Neural progenitor cell (in vitro differentiated cells): ENCODE data around the gene THSD4.

ENCODE experiments used
- CTCF ChIP-seq: fragments of 200-600 bp; sonication (generic); IDR thresholded peaks from 2 replicates; pipeline ENCODE4 v1.5.1; 2017; ENCODE audit warnings: antibody characterized with exemption, mild to moderate bottlenecking
- EZH2 ChIP-seq: fragments of 200-600 bp; sonication (generic); IDR thresholded peaks from 2 replicates; pipeline ENCODE4 v1.6.1; 2017; ENCODE audit warnings: antibody characterized with exemption, mild to moderate bottlenecking, moderate library complexity

DNA sequence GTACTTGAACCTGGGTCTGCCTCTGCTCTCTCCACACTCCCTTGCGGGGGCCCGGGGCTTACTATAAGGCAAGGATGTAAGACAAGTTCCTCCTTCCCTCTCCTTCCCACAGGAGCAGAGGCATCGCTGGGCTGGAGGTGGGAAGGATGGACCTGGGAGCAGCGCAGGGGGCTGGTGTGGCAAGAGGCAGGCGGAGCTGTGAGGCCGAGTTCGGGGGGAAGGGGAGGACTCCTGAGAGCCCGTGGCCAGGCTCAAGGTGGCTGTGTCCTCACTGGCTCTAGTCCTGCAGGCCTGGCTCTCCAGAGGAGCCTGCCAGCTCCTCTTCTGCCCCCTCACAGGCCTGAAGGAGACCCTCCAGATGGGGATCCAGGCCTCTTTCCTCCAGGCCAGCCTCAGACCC is 694.1 kb downstream of the THSD4 start:
- TF ChIP-seq CTCF (no peak), EZH2 (no peak)
